ENCODE results near the gene TNS3. TPM values are rescaled to one million over a fixed set of nuclear protein-coding genes. Genes with fewer than 3 reads are reported as not detected.

The TNS3 gene
- total RNA-seq, 4 donors from 2014 or later, result 27.2 to 110 (median 47.5) TPM

GRCh38 chr7:47325337-47325736, 256.6 kb downstream of the TNS3 start:
- H3K27me3 ChIP-seq, result no peaks in the 10 kb centered on the region
- no peak for DNase-seq
- TF ChIP-seq POLR2A (IDR thresholded peaks at IDR 0.05) (no peak), CTCF (IDR thresholded peaks at IDR 0.05) (no peak)
- no peaks in the 10 kb centered on the region for H3K36me3 ChIP-seq
- no peak overlapping the region for H3K27ac ChIP-seq
- intact Hi-C loops (cut with DNase I; ENCODE audit: low total_unique reads), result no loop called here
- H3K4me3 ChIP-seq, result no peak overlapping the region
- peaks cover 5 to 14% of the 10 kb centered on the region in 2 donors for H3K4me1 ChIP-seq
- no peaks in the 10 kb centered on the region for H3K9me3 ChIP-seq

GRCh38 chr7:47323904-47324303, 258.0 kb downstream of the TNS3 start:
- Histone ChIP-seq H3K9me3 (no peaks in the 10 kb centered on the region), H3K27ac (no peak overlapping the region), H3K27me3 (no peaks in the 10 kb centered on the region), H3K4me3 (no peak overlapping the region), H3K4me1 (peaks cover 5 to 14% of the 10 kb centered on the region in 2 donors), H3K36me3 (no peaks in the 10 kb centered on the region)
- intact Hi-C loops (cut with DNase I; ENCODE audit: low total_unique reads), result no loop called here
- DNase-seq, result no peak
- TF ChIP-seq POLR2A (IDR thresholded peaks at IDR 0.05), result no peak
- TF ChIP-seq CTCF (IDR thresholded peaks at IDR 0.05), result no peak

DNA sequence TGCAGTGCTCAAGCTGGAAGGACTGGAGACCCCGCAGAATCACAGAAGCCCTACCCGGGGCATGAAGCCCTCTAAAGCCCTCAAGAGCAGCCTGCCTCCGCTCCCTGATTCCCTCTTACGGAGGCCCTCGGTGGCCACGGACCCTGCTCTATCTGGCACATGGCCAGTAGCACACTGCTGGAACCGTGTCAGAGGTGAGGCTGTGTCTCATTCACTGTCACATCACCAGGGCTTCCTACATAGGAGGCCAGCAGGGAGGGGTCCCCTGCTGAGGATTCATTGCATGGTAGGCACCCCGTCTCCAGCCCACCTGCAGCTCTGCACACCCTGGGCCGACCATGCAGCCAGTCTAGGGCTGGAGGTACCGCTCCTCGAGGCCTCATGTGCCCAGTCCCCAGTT, 259.2 kb downstream of the TNS3 start:
- intact Hi-C loops (cut with DNase I; ENCODE audit: low total_unique reads), result no loop called here
- TF ChIP-seq CTCF (IDR thresholded peaks at IDR 0.05), result no peak
- no peak for TF ChIP-seq POLR2A (IDR thresholded peaks at IDR 0.05)
- DNase-seq, result no peak
- Histone ChIP-seq H3K9me3 (no peaks in the 10 kb centered on the region), H3K27me3 (no peaks in the 10 kb centered on the region), H3K27ac (no peak overlapping the region), H3K36me3 (no peaks in the 10 kb centered on the region), H3K4me3 (no peak overlapping the region), H3K4me1 (peaks cover 5 to 10% of the 10 kb centered on the region in 2 donors)

DNA sequence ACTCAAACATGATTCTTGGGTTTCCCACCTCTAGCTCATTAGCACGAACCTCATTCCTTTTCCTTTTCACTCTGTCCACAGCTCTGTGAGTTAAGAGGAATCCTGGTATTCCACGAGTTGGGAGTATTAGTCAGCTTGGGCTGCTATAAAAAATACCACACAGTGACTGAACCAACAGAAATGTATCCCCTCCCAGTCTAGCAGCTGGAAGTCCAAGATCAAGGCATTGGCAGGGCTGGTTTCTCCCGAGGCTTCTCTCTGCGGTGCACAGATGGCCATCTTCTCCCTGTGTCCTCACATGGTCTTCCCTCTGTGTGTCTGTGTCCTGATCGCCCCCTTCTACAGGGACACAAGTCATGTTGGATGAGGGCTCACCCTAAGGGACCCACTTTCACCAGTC, 261.6 kb downstream of the TNS3 start:
- no peak overlapping the region for H3K27ac ChIP-seq
- intact Hi-C loops (cut with DNase I; ENCODE audit: low total_unique reads), result no loop called here

More for the DNA sequence above, 261.6 kb downstream of the TNS3 start:
- no peaks in the 10 kb centered on the region for H3K9me3 ChIP-seq
- no peak overlapping the region for H3K4me3 ChIP-seq
- TF ChIP-seq POLR2A (IDR thresholded peaks at IDR 0.05), result no peak
- no peak for TF ChIP-seq CTCF (IDR thresholded peaks at IDR 0.05)
- no peaks in the 10 kb centered on the region for H3K4me1 ChIP-seq
- no peaks in the 10 kb centered on the region for H3K27me3 ChIP-seq
- no peaks in the 10 kb centered on the region for H3K36me3 ChIP-seq
- DNase-seq, result no peak

Measured in uterus (tissue), 4 donors.